ENCODE data around the gene NCKAP5.

Gene NCKAP5

GRCh38 chr2:132662732-132663131 lies 905.5 kb downstream of the NCKAP5 start:
- Histone ChIP-seq H3K27me3 (ENCODE audit: insufficient read depth, poor library complexity, severe bottlenecking) (peaks cover 8% of the 10 kb centered on the region), H3K4me3 (replicated peaks; ENCODE audit: insufficient read depth, low read length) (no peak overlapping the region), H3K27ac (replicated peaks) (no peak overlapping the region)
- TF ChIP-seq SPI1 (IDR thresholded peaks at IDR 0.05; ENCODE audit: borderline replicate concordance, low read depth) (no peak), GABPA (IDR thresholded peaks at IDR 0.05; ENCODE audit: low read depth) (no peak), CTCF (IDR thresholded peaks at IDR 0.05; ENCODE audit: insufficient read depth, low read length) (no peak), POLR2AphosphoS5 (IDR thresholded peaks at IDR 0.05; ENCODE audit: low read depth) (no peak), REST (IDR thresholded peaks at IDR 0.05; ENCODE audit: insufficient replicate concordance, low read depth) (no peak)
- no peak for DNase-seq (ENCODE audit: low read depth in 1 of 2, low spot score in 1 of 2)

GRCh38 chr2:132659331-132659730 lies 908.9 kb downstream of the NCKAP5 start:
- TF ChIP-seq REST (IDR thresholded peaks at IDR 0.05; ENCODE audit: insufficient replicate concordance, low read depth) (no peak), POLR2AphosphoS5 (IDR thresholded peaks at IDR 0.05; ENCODE audit: low read depth) (no peak), GABPA (IDR thresholded peaks at IDR 0.05; ENCODE audit: low read depth) (no peak), CTCF (IDR thresholded peaks at IDR 0.05; ENCODE audit: insufficient read depth, low read length) (no peak), SPI1 (IDR thresholded peaks at IDR 0.05; ENCODE audit: borderline replicate concordance, low read depth) (no peak)
- DNase-seq (ENCODE audit: low read depth in 1 of 2, low spot score in 1 of 2) = no peak
- H3K4me3 ChIP-seq (replicated peaks; ENCODE audit: insufficient read depth, low read length) = no peak overlapping the region
- H3K27ac ChIP-seq (replicated peaks) = no peak overlapping the region
- peaks cover 3% of the 10 kb centered on the region for H3K27me3 ChIP-seq (ENCODE audit: insufficient read depth, poor library complexity, severe bottlenecking)

GRCh38 chr2:132656266-132656975 lies 911.8 kb downstream of the NCKAP5 start:
- H3K4me3 ChIP-seq (replicated peaks; ENCODE audit: insufficient read depth, low read length) = no peak overlapping the region
- no peaks in the 10 kb centered on the region for H3K27me3 ChIP-seq (ENCODE audit: insufficient read depth, poor library complexity, severe bottlenecking)
- no peak overlapping the region for H3K27ac ChIP-seq (replicated peaks)
- TF ChIP-seq GABPA (IDR thresholded peaks at IDR 0.05; ENCODE audit: low read depth) = no peak
- TF ChIP-seq SPI1 (IDR thresholded peaks at IDR 0.05; ENCODE audit: borderline replicate concordance, low read depth) = no peak
- no peak for TF ChIP-seq REST (IDR thresholded peaks at IDR 0.05; ENCODE audit: insufficient replicate concordance, low read depth)
- no peak for TF ChIP-seq CTCF (IDR thresholded peaks at IDR 0.05; ENCODE audit: insufficient read depth, low read length)
- TF ChIP-seq POLR2AphosphoS5 (IDR thresholded peaks at IDR 0.05; ENCODE audit: low read depth) = no peak
- DNase-seq (ENCODE audit: low read depth in 1 of 2, low spot score in 1 of 2) = no peak

All from HL-60 (cell line).